CD4-positive, CD25-positive, alpha-beta regulatory T cell (primary cell): ENCODE data around the gene LEKR1. TPM values are rescaled to one million over a fixed set of nuclear protein-coding genes. Genes with fewer than 3 reads are reported as not detected.

Experiments
- ATAC-seq, 2 donors: fragments of 150-1000 bp; cut with Tn5 transposase; one replicate each; pipeline ENCODE4 v1.10.0; 2021; ENCODE audit warnings: low read depth in 2 of 2, moderate number of reproducible peaks in 2 of 2, moderate library complexity in 1 of 2
- DNase-seq, 3 donors: peaks; one replicate each; pipeline versions ENCODE4 v3.0.0 to v3.0.0-alpha.2; 2012 to 2022; ENCODE audit warnings: mixed read lengths in 1 of 3
- H3K27ac ChIP-seq: one replicate; pipeline ENCODE4 v1.7.0; 2013; ENCODE audit warnings: mild to moderate bottlenecking, low read length; ENCODE audit not compliant: insufficient read depth, poor library complexity, severe bottlenecking
- H3K27me3 ChIP-seq: one replicate; pipeline ENCODE4 v1.7.0; 2013; ENCODE audit warnings: low read length; ENCODE audit not compliant: control insufficient read depth, insufficient read depth
- H3K36me3 ChIP-seq: one replicate; pipeline ENCODE4 v1.7.0; 2013; ENCODE audit warnings: mild to moderate bottlenecking, low read length, moderate library complexity; ENCODE audit not compliant: control insufficient read depth, insufficient read depth
- H3K4me1 ChIP-seq: 2 replicates; pipeline ENCODE4 v1.7.0; 2013; ENCODE audit warnings: mild to moderate bottlenecking, low read length; ENCODE audit not compliant: insufficient read depth, control insufficient read depth, poor library complexity, severe bottlenecking
- H3K4me3 ChIP-seq: one replicate; pipeline ENCODE4 v1.7.0; 2013; ENCODE audit warnings: low read depth, mild to moderate bottlenecking, low read length, moderate library complexity
- H3K9me3 ChIP-seq, 2 experiments: 1 replicate in 1 of 2; 2 replicates in 1 of 2; pipeline ENCODE4 v1.7.0; 2013; ENCODE audit warnings: low read length in 2 of 2, mild to moderate bottlenecking in 1 of 2, moderate library complexity in 1 of 2; ENCODE audit not compliant: control insufficient read depth in 2 of 2
- H3K27ac Mint-ChIP-seq, 3 donors: one replicate each; pipeline ENCODE4 v1.8.0; 2020 to 2022; ENCODE audit warnings: mild to moderate bottlenecking in 3 of 3, mixed read lengths in 3 of 3, moderate library complexity in 2 of 3
- H3K27me3 Mint-ChIP-seq: one replicate; pipeline ENCODE4 v1.8.0; 2022; ENCODE audit warnings: mild to moderate bottlenecking, mixed read lengths
- H3K36me3 Mint-ChIP-seq: one replicate; pipeline ENCODE4 v1.8.0; 2020; ENCODE audit warnings: mixed read lengths
- H3K4me1 Mint-ChIP-seq, 4 donors: one replicate each; pipeline ENCODE4 v1.8.0; 2020 to 2022; ENCODE audit warnings: mixed read lengths in 4 of 4, mild to moderate bottlenecking in 1 of 4
- H3K4me3 Mint-ChIP-seq, 4 donors: one replicate each; pipeline ENCODE4 v1.8.0; 2020 to 2022; ENCODE audit warnings: mild to moderate bottlenecking in 4 of 4, mixed read lengths in 4 of 4, moderate library complexity in 3 of 4
- H3K9me3 Mint-ChIP-seq, 7 donors: one replicate each; pipeline ENCODE4 v1.8.0; 2020 to 2022; ENCODE audit warnings: mixed read lengths in 7 of 7, mild to moderate bottlenecking in 3 of 7, moderate library complexity in 2 of 7
- polyA plus RNA-seq, 4 donors: library from polyadenylated mRNA; unstranded; fragments of 300-500 nt; fragmentation: Illumina TruSeq; gene quantifications; one replicate each; pipeline ENCODE4 v1.2.3, GENCODE V29; 2021
- total RNA-seq: library from RNA; stranded (reverse); gene quantifications from one replicate; pipeline ENCODE4 v1.2.3, GENCODE V29; 2022

The LEKR1 gene
- total and polyA plus RNA-seq, 5 donors from 2014 or later, result 0.44 to 2.4 (median 0.99) TPM

DNA sequence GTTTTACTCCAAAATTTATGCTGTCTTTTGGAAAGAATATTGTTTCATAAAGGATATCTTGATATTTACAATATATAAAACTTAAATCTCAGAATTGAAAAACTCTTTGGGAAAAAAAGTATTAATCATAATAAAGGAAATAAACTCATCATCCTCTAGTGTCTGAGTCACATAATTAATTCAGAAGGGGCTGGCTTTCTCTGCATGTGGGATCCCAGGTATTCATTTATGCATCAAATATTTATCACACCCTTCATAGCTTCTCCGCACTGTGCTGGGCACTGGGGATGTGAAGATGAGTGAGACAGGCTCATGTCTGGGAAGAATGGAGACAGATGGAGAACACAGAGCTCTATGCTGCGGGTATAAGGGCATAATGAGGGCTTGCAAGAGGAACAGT, 268.1 kb downstream of the LEKR1 start:
- no peak overlapping the region for H3K27ac ChIP-seq
- H3K27me3 ChIP-seq, result no peaks in the 10 kb centered on the region
- H3K4me3 Mint-ChIP-seq, result no peak overlapping the region
- no peaks in the 10 kb centered on the region for H3K36me3 Mint-ChIP-seq
- ATAC-seq (no peak), DNase-seq (no peak)
- no peak overlapping the region for H3K4me3 ChIP-seq
- H3K27ac Mint-ChIP-seq, result no peak overlapping the region
- H3K4me1 Mint-ChIP-seq, result peaks cover 16 to 45% (median 23%) of the 10 kb centered on the region in 4 donors
- H3K4me1 ChIP-seq, result peaks cover 13% of the 10 kb centered on the region
- H3K36me3 ChIP-seq, result no peaks in the 10 kb centered on the region
- H3K9me3 ChIP-seq, result no peaks in the 10 kb centered on the region
- peaks cover 7% of the 10 kb centered on the region for H3K27me3 Mint-ChIP-seq
- peaks cover 0 to 2% (median 0%) of the 10 kb centered on the region in 7 donors for H3K9me3 Mint-ChIP-seq

DNA sequence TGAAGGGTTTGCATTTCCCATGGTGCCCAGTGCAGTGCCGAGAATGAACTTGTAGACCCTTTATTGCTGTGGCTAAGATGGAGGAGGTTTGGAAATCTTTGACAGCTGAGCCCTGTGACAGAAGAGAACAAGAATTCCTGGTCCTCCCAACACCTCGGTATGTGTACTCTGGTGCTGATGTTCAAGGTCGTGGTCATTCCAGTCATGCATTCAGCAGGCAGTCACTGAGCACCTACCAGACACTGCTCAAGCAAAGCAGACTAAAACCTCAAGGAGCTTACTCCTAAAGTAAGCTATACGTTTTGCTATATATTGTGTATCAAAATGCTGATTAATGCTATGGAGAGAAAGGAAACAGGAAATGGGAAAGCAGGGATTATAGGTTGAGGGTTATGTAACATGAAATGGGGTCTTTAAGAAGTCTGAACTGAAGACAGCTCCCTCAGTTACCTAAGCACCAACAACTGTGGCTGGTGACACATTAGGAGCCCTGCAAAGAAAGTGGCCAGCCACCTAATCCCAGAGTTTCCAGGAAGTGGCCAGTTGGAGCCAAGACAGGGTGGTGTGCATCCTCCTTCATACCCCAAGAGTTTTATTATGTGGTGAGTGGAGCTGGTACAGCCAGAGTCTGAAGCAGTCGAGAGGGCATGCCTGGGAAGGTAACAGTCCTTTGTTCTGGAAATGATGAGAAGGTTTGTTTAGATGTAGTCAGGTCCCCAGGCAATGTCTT, 268.8 kb downstream of the LEKR1 start:
- Mint-ChIP-seq H3K27ac (no peak overlapping the region), H3K9me3 (peaks cover 0 to 2% (median 0%) of the 10 kb centered on the region in 7 donors), H3K4me1 (peaks cover 12 to 42% (median 17%) of the 10 kb centered on the region in 4 donors), H3K27me3 (peaks cover 5% of the 10 kb centered on the region), H3K4me3 (no peak overlapping the region), H3K36me3 (no peaks in the 10 kb centered on the region)
- Histone ChIP-seq H3K4me1 (peaks cover 7% of the 10 kb centered on the region), H3K36me3 (no peaks in the 10 kb centered on the region), H3K9me3 (no peaks in the 10 kb centered on the region), H3K27ac (no peak overlapping the region), H3K27me3 (no peaks in the 10 kb centered on the region), H3K4me3 (no peak overlapping the region)
- ATAC-seq (no peak), DNase-seq (no peak)

Other genes with a start within 250 kb of the LEKR1 start
- gene TIPARP, start 151.8 kb upstream of the LEKR1 start, total RNA-seq, result 120 TPM
- 10 to 100 TPM; 11.5 to 24.2 (median 19.5) TPM for gene TIPARP, start 151.8 kb upstream of the LEKR1 start, polyA plus RNA-seq